Measurements from ENCODE around the gene KMT2B.
"Not testable (repeated sequence)": the region's sequence is repeated elsewhere in the genome, so short reads cannot be mapped to it uniquely, and the experiment has no call there.

GRCh38 chr19:35772362-35772761 lies 54.6 kb downstream of the KMT2B start:
- TF ChIP-seq, protein P1, sequence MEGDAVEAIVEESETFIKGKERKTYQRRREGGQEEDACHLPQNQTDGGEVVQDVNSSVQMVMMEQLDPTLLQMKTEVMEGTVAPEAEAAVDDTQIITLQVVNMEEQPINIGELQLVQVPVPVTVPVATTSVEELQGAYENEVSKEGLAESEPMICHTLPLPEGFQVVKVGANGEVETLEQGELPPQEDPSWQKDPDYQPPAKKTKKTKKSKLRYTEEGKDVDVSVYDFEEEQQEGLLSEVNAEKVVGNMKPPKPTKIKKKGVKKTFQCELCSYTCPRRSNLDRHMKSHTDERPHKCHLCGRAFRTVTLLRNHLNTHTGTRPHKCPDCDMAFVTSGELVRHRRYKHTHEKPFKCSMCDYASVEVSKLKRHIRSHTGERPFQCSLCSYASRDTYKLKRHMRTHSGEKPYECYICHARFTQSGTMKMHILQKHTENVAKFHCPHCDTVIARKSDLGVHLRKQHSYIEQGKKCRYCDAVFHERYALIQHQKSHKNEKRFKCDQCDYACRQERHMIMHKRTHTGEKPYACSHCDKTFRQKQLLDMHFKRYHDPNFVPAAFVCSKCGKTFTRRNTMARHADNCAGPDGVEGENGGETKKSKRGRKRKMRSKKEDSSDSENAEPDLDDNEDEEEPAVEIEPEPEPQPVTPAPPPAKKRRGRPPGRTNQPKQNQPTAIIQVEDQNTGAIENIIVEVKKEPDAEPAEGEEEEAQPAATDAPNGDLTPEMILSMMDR (conservative IDR thresholded peaks at IDR 0.05), result not testable (repeated sequence)
- not testable (repeated sequence) for TF ChIP-seq EZH2 (IDR thresholded peaks at IDR 0.05; ENCODE audit: low read depth)

Measured in PC-9 (cell line).